Neural cell (in vitro differentiated cells): ENCODE measurements around the gene ACY1. TPM values are rescaled to one million over a fixed set of nuclear protein-coding genes. Genes with fewer than 3 reads are reported as not detected.
A peak's percentile ranks its signal among the peaks of the same experiment; 100 is the strongest.

Experiments used
- H2AFZ ChIP-seq: fragments of 200-600, 300-800 bp; sonication (generic), shearing (Covaris generic); 2 replicates; pipeline ENCODE4 v1.6.0; 2014; ENCODE audit warnings: low read depth, mild to moderate bottlenecking, antibody characterized with exemption, low read length, moderate library complexity
- H3F3A ChIP-seq: fragments of 200-600 bp; shearing (Covaris generic); 2 replicates; pipeline ENCODE4 v1.6.1; 2016; ENCODE audit warnings: mild to moderate bottlenecking, moderate library complexity, mixed read lengths, antibody characterized with exemption, low read length; ENCODE audit not compliant: insufficient read depth, poor library complexity, severe bottlenecking
- H3K27ac ChIP-seq: fragments of 200-600, 300-800 bp; sonication (generic), shearing (Covaris generic); 2 replicates; pipeline ENCODE4 v1.5.1; 2014; ENCODE audit warnings: mild to moderate bottlenecking, low read length, moderate library complexity
- H3K27me3 ChIP-seq: fragments of 300-800, 200-600 bp; sonication (generic), shearing (Covaris generic); 2 replicates; pipeline ENCODE4 v1.6.0; 2014; ENCODE audit warnings: mild to moderate bottlenecking, low read depth, low read length, moderate library complexity; ENCODE audit not compliant: insufficient read depth
- H3K36me3 ChIP-seq: fragments of 300-800, 200-600 bp; sonication (generic), shearing (Covaris generic); 2 replicates; pipeline ENCODE4 v1.5.1; 2014; ENCODE audit warnings: mild to moderate bottlenecking, antibody characterized with exemption, low read length, moderate library complexity; ENCODE audit not compliant: insufficient read depth
- H3K4me2 ChIP-seq: fragments of 300-800, 200-600 bp; sonication (generic), shearing (Covaris generic); 2 replicates; pipeline ENCODE4 v1.6.0; 2014; ENCODE audit warnings: mild to moderate bottlenecking, low read length
- H3K4me3 ChIP-seq: fragments of 300-800, 200-600 bp; sonication (generic), shearing (Covaris generic); 2 replicates; pipeline ENCODE4 v1.5.1; 2014; ENCODE audit warnings: mild to moderate bottlenecking, low read length, moderate library complexity
- H3K79me2 ChIP-seq: fragments of 200-600 bp; shearing (Covaris generic); replicated peaks from 2 replicates; pipeline ENCODE4 v1.6.0; 2014; ENCODE audit warnings: mild to moderate bottlenecking, low read length, moderate library complexity; ENCODE audit not compliant: insufficient read depth
- H3K9ac ChIP-seq: fragments of 300-800, 200-600 bp; sonication (generic), shearing (Covaris generic); 2 replicates; pipeline ENCODE4 v1.6.1; 2016; ENCODE audit warnings: mild to moderate bottlenecking, low read length, mixed read lengths
- H3K9me2 ChIP-seq: fragments of 200-600 bp; shearing (Covaris generic); 2 replicates; pipeline ENCODE4 v1.6.1; 2016; ENCODE audit warnings: mild to moderate bottlenecking, low read length, mixed read lengths; ENCODE audit not compliant: insufficient read depth
- H3K9me3 ChIP-seq: fragments of 200-600, 300-800 bp; sonication (generic), shearing (Covaris generic); 2 replicates; pipeline ENCODE4 v1.6.1; 2016; ENCODE audit warnings: mild to moderate bottlenecking, mixed run types, low read length, moderate library complexity, mixed read lengths
- H4K20me1 ChIP-seq: fragments of 200-600 bp; shearing (Covaris generic); 2 replicates; pipeline ENCODE4 v1.6.1; 2016; ENCODE audit warnings: mild to moderate bottlenecking, mixed run types; ENCODE audit not compliant: insufficient read depth
- EP300 ChIP-seq: fragments of 450-650 bp; conservative IDR thresholded peaks from 2 replicates; pipeline ENCODE4 v1.6.1; 2014; ENCODE audit warnings: antibody characterized with exemption, mild to moderate bottlenecking, moderate library complexity; ENCODE audit not compliant: poor library complexity, severe bottlenecking
- EZH2 ChIP-seq: fragments of 200-600, 300-800 bp; shearing (Covaris generic), sonication (generic); IDR thresholded peaks from 2 replicates; pipeline ENCODE4 v1.6.1; 2014; ENCODE audit warnings: antibody characterized with exemption, low read length, borderline replicate concordance, mild to moderate bottlenecking; ENCODE audit not compliant: insufficient read depth, poor library complexity, severe bottlenecking
- MXI1 ChIP-seq: fragments of 450-650 bp; conservative IDR thresholded peaks from 2 replicates; pipeline ENCODE4 v1.6.1; 2014; ENCODE audit warnings: antibody characterized with exemption, mild to moderate bottlenecking; ENCODE audit not compliant: poor library complexity, severe bottlenecking
- POLR2AphosphoS5 ChIP-seq: IDR thresholded peaks from 2 replicates; pipeline ENCODE4 v1.6.1; 2012
- RAD21 ChIP-seq: fragments of 450-650 bp; conservative IDR thresholded peaks from 2 replicates; pipeline ENCODE4 v1.6.1; 2014; ENCODE audit warnings: antibody characterized with exemption, mild to moderate bottlenecking, moderate library complexity
- SMC3 ChIP-seq: fragments of 450-650 bp; conservative IDR thresholded peaks from 2 replicates; pipeline ENCODE4 v1.6.1; 2014; ENCODE audit warnings: antibody characterized with exemption, mild to moderate bottlenecking, moderate library complexity; ENCODE audit not compliant: poor library complexity
- TAF1 ChIP-seq: IDR thresholded peaks from 2 replicates; pipeline ENCODE4 v1.6.1; 2012; ENCODE audit warnings: low read depth
- polyA plus RNA-seq: library from polyadenylated mRNA; depleted of rRNA; stranded (reverse); fragments of >200 nt; gene quantifications from 2 replicates; pipeline ENCODE4 v1.2.3, GENCODE V29; 2014
- TF ChIP-seq, protein P1 (sequence below): IDR thresholded peaks from 2 replicates; pipeline ENCODE4 v1.6.1; 2012; ENCODE audit warnings: borderline replicate concordance
- TF ChIP-seq, protein P2 (sequence below): fragments of 450-650 bp; IDR thresholded peaks from 2 replicates; pipeline ENCODE4 v1.5.1; 2014; ENCODE audit warnings: antibody characterized with exemption, mild to moderate bottlenecking, moderate library complexity; ENCODE audit not compliant: poor library complexity, severe bottlenecking

ACY1 gene
- polyA plus RNA-seq, 1 donor from 2014 or later, result 14.4 TPM

DNA sequence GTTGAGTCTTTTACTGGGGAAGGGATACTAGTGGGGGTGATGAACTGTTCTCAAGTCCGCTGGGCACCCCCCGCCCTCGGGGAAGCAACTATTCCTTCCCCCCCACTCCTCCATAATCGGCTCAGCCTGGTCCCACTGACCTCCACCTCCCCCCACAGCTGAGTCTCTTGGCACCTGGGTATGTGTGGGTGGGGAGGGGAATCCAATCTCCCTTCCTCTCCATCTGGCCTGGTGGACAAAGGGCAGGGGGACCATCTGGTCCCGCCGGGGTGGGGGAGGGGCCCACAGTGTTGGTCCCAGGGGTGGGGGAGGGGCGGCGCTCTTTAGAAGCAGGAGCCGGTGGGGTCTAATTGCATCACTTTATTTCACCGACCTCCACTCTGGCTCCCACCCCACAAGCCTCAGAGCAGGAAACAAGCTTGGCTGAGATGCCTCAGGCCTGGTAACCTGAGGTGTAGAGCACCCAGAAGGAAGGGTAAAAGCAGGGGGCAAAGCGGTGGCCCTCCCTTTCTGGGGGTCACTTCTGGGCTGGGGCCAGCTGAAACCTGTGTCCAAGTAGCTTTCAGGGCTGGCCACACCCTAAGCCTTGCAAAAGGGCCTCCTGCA, 15.1 kb upstream of the ACY1 start:
- TF ChIP-seq, protein P1, sequence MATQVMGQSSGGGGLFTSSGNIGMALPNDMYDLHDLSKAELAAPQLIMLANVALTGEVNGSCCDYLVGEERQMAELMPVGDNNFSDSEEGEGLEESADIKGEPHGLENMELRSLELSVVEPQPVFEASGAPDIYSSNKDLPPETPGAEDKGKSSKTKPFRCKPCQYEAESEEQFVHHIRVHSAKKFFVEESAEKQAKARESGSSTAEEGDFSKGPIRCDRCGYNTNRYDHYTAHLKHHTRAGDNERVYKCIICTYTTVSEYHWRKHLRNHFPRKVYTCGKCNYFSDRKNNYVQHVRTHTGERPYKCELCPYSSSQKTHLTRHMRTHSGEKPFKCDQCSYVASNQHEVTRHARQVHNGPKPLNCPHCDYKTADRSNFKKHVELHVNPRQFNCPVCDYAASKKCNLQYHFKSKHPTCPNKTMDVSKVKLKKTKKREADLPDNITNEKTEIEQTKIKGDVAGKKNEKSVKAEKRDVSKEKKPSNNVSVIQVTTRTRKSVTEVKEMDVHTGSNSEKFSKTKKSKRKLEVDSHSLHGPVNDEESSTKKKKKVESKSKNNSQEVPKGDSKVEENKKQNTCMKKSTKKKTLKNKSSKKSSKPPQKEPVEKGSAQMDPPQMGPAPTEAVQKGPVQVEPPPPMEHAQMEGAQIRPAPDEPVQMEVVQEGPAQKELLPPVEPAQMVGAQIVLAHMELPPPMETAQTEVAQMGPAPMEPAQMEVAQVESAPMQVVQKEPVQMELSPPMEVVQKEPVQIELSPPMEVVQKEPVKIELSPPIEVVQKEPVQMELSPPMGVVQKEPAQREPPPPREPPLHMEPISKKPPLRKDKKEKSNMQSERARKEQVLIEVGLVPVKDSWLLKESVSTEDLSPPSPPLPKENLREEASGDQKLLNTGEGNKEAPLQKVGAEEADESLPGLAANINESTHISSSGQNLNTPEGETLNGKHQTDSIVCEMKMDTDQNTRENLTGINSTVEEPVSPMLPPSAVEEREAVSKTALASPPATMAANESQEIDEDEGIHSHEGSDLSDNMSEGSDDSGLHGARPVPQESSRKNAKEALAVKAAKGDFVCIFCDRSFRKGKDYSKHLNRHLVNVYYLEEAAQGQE, result peak; percentile 58
- TF ChIP-seq POLR2AphosphoS5, result peak; percentile 18
- TF ChIP-seq TAF1, result peak; percentile 35
- TF ChIP-seq MXI1, result no peak
- peak overlapping the region; percentile 71 for H3K4me3 ChIP-seq
- no peaks in the 10 kb centered on the region for H3K9me2 ChIP-seq
- H3K36me3 ChIP-seq, result no peaks in the 10 kb centered on the region
- peak overlapping the region; percentile 40 for H2AFZ ChIP-seq
- H3K27ac ChIP-seq, result peak overlapping the region; percentile 70
- H3K27me3 ChIP-seq, result no peaks in the 10 kb centered on the region
- no peaks in the 10 kb centered on the region for H4K20me1 ChIP-seq
- no peaks in the 10 kb centered on the region for H3K9me3 ChIP-seq
- peaks cover 31% of the 10 kb centered on the region for H3K79me2 ChIP-seq
- no peaks in the 10 kb centered on the region for H3F3A ChIP-seq
- peak overlapping the region; percentile 73 for H3K4me2 ChIP-seq
- H3K9ac ChIP-seq, result peak overlapping the region; percentile 90

DNA sequence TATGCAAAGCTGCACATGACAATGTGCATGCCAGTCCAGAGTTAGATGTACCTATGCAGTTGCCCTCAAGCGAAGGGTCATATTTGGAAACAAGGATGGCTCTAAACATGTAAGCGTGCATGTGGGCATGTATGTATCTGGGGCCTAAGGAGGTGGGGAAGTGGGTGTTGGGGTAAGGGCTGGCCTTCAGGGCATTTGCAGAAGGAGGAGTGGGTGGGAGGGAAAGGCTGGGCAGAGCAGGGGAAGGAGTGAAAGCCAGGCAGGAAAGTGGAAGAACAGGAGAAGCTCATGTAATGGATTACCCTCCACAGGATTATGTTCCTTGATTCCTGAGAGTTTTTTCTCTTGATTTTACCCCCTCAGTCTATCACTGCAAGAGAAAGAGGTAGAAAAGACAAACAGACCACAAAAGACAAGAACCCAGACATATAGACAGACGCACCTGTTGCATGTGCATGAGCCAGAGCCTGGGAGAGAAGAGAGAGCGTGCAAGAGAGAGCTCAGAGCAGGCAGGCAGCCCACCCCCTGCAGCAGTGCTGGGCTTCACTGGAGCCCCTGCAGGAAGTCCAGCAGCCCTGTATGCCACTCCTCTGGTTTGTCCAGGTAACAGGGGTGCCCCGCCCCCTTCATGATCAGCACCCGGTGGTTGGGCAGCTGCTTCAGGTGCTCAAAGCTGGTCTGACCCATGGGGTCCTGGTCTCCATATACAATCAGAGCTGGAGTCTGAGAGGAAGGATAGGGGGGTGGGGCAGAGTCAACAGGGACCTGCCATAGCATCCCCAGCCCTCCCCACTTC, 14.3 kb upstream of the ACY1 start:
- no peaks in the 10 kb centered on the region for H3K9me2 ChIP-seq
- no peak overlapping the region for H2AFZ ChIP-seq
- peak overlapping the region; percentile 71 for H3K4me3 ChIP-seq
- H3K27ac ChIP-seq, result peak overlapping the region; percentile 59
- no peaks in the 10 kb centered on the region for H3K27me3 ChIP-seq
- H3K9ac ChIP-seq, result peak overlapping the region; percentile 90
- no peak overlapping the region for H3K4me2 ChIP-seq
- H3K36me3 ChIP-seq, result no peaks in the 10 kb centered on the region
- TF ChIP-seq POLR2AphosphoS5 (no peak), TAF1 (no peak), MXI1 (no peak), SMC3 (no peak), EP300 (no peak), EZH2 (no peak), RAD21 (no peak)
- TF ChIP-seq, protein P2, sequence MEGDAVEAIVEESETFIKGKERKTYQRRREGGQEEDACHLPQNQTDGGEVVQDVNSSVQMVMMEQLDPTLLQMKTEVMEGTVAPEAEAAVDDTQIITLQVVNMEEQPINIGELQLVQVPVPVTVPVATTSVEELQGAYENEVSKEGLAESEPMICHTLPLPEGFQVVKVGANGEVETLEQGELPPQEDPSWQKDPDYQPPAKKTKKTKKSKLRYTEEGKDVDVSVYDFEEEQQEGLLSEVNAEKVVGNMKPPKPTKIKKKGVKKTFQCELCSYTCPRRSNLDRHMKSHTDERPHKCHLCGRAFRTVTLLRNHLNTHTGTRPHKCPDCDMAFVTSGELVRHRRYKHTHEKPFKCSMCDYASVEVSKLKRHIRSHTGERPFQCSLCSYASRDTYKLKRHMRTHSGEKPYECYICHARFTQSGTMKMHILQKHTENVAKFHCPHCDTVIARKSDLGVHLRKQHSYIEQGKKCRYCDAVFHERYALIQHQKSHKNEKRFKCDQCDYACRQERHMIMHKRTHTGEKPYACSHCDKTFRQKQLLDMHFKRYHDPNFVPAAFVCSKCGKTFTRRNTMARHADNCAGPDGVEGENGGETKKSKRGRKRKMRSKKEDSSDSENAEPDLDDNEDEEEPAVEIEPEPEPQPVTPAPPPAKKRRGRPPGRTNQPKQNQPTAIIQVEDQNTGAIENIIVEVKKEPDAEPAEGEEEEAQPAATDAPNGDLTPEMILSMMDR, result no peak
- TF ChIP-seq, protein P1, result no peak
- H3K79me2 ChIP-seq, result peaks cover 31% of the 10 kb centered on the region
- H4K20me1 ChIP-seq, result no peaks in the 10 kb centered on the region
- no peaks in the 10 kb centered on the region for H3K9me3 ChIP-seq
- H3F3A ChIP-seq, result no peaks in the 10 kb centered on the region
